Measurements from ENCODE around the gene ARMH1.
A peak's percentile ranks its signal among the peaks of the same experiment; 100 is the strongest.

ARMH1 gene

DNA sequence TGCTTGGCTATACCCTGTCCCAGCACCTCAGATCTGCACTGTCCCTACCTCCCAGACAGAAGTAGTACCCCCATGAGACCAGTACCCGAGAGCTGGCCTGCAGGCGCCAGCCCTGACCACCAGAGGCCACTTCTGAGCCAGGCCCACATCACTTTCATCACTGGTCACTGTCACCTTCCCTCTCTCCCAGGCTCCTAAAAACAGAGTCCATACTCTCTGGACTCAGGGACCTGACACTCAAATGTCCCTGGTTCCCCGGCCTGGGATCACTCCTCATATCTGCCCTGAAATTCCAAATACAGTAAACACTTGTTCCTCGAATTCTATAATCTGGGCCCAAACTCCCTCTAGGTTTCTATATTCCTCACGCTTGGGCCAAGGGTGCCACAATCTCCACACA lies 18.9 kb upstream of the ARMH1 start:
- no peaks in the 10 kb centered on the region for H3K79me2 ChIP-seq (ENCODE audit: insufficient read depth, low read length)
- H3K4me2 ChIP-seq (ENCODE audit: insufficient read depth, low read length) = no peak overlapping the region
- H3K9me3 ChIP-seq (ENCODE audit: insufficient read depth, low read length, severe bottlenecking) = no peaks in the 10 kb centered on the region
- H3K4me3 ChIP-seq (ENCODE audit: low read depth in 1 of 2, low read length in 2 of 2) = no peak overlapping the region
- no peak overlapping the region for H3K27ac ChIP-seq (ENCODE audit: low read length)
- H4K20me1 ChIP-seq (ENCODE audit: insufficient read depth, low read length) = peaks cover 10% of the 10 kb centered on the region; the same call in 1 of the 2 replicates
- peaks cover 7% of the 10 kb centered on the region for H3K36me3 ChIP-seq (ENCODE audit: insufficient read depth, low read length)
- no peaks in the 10 kb centered on the region for H3K27me3 ChIP-seq (ENCODE audit: insufficient read depth, low read length, poor library complexity)
- peak; percentile 42; the same call in 1 of the 3 replicates for ATAC-seq (ENCODE audit: insufficient read depth, low read depth)
- no peaks in the 10 kb centered on the region for H3K4me1 ChIP-seq (ENCODE audit: insufficient read depth, low read length)
- peak; percentile 17 for DNase-seq
- no peak overlapping the region for H2AFZ ChIP-seq (ENCODE audit: low read depth, low read length)
- TF ChIP-seq EZH2 (IDR thresholded peaks at IDR 0.05; ENCODE audit: borderline replicate concordance, low read depth, low read length, severe bottlenecking) = no peak
- TF ChIP-seq, protein P1, sequence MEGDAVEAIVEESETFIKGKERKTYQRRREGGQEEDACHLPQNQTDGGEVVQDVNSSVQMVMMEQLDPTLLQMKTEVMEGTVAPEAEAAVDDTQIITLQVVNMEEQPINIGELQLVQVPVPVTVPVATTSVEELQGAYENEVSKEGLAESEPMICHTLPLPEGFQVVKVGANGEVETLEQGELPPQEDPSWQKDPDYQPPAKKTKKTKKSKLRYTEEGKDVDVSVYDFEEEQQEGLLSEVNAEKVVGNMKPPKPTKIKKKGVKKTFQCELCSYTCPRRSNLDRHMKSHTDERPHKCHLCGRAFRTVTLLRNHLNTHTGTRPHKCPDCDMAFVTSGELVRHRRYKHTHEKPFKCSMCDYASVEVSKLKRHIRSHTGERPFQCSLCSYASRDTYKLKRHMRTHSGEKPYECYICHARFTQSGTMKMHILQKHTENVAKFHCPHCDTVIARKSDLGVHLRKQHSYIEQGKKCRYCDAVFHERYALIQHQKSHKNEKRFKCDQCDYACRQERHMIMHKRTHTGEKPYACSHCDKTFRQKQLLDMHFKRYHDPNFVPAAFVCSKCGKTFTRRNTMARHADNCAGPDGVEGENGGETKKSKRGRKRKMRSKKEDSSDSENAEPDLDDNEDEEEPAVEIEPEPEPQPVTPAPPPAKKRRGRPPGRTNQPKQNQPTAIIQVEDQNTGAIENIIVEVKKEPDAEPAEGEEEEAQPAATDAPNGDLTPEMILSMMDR (IDR thresholded peaks at IDR 0.05; ENCODE audit: borderline replicate concordance, extremely low read depth, low read length, poor library complexity, severe bottlenecking) = peak; percentile 65
- no peak overlapping the region for H3K9ac ChIP-seq (ENCODE audit: low read depth, low read length)

DNA sequence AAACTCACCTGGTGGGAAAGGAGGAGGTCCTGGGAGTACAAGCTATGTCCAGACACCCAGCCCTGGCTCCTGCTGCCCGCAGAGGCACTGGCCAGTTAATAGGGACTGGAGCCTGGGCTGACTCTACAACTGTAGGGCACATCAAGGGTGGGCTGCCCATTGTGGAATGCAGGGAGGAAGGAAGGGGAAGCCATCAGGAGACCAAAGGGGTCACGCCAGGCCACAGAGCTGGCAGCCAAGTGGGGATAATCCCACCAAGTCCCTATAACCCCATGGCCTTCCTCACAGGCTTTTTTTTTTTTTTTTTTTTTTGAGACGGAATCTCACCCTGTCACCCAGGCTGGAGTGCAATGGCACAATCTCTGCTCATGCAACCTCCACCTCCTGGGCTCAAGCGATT lies 14.9 kb upstream of the ARMH1 start:
- TF ChIP-seq, protein P1 (IDR thresholded peaks at IDR 0.05; ENCODE audit: borderline replicate concordance, extremely low read depth, low read length, poor library complexity, severe bottlenecking) = no peak
- no peak for TF ChIP-seq EZH2 (IDR thresholded peaks at IDR 0.05; ENCODE audit: borderline replicate concordance, low read depth, low read length, severe bottlenecking)
- no peak for ATAC-seq (ENCODE audit: insufficient read depth, low read depth)
- Histone ChIP-seq H3K4me2 (ENCODE audit: insufficient read depth, low read length) (no peak overlapping the region), H3K9me3 (ENCODE audit: insufficient read depth, low read length, severe bottlenecking) (no peaks in the 10 kb centered on the region), H3K36me3 (ENCODE audit: insufficient read depth, low read length) (no peaks in the 10 kb centered on the region), H3K27ac (ENCODE audit: low read length) (no peak overlapping the region), H4K20me1 (ENCODE audit: insufficient read depth, low read length) (no peaks in the 10 kb centered on the region), H3K4me1 (ENCODE audit: insufficient read depth, low read length) (no peaks in the 10 kb centered on the region), H3K9ac (ENCODE audit: low read depth, low read length) (no peak overlapping the region), H3K27me3 (ENCODE audit: insufficient read depth, low read length, poor library complexity) (no peaks in the 10 kb centered on the region), H3K4me3 (ENCODE audit: low read depth in 1 of 2, low read length in 2 of 2) (no peak overlapping the region), H3K79me2 (ENCODE audit: insufficient read depth, low read length) (no peaks in the 10 kb centered on the region), H2AFZ (ENCODE audit: low read depth, low read length) (no peak overlapping the region)
- DNase-seq = no peak

DNA sequence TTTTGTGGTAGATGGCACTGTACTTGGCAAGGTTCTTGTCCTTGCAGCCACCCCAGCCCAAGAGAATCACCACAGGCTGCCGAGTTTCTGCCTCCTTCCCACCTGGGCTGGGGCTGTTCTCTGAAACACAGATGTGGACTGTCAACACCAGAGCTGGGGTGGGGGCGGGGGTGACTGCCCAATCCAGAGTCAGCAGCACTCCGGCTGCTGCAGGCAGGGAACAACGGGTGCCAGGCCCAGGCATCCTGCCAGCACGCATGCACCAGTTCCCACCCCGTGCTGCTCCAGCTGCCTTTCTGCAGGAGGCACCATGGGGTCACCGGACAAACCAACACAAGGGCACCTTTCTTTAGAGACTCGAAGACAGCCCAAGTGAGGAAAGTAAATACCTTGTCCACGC lies 14.3 kb upstream of the ARMH1 start:
- ATAC-seq (ENCODE audit: insufficient read depth, low read depth) = no peak
- no peak overlapping the region for H3K9ac ChIP-seq (ENCODE audit: low read depth, low read length)
- TF ChIP-seq, protein P1 (IDR thresholded peaks at IDR 0.05; ENCODE audit: borderline replicate concordance, extremely low read depth, low read length, poor library complexity, severe bottlenecking) = no peak
- no peak for TF ChIP-seq EZH2 (IDR thresholded peaks at IDR 0.05; ENCODE audit: borderline replicate concordance, low read depth, low read length, severe bottlenecking)

More for the DNA sequence above, 14.3 kb upstream of the ARMH1 start:
- Histone ChIP-seq H3K27me3 (ENCODE audit: insufficient read depth, low read length, poor library complexity) (no peaks in the 10 kb centered on the region), H3K4me2 (ENCODE audit: insufficient read depth, low read length) (no peak overlapping the region), H3K36me3 (ENCODE audit: insufficient read depth, low read length) (no peaks in the 10 kb centered on the region), H3K4me1 (ENCODE audit: insufficient read depth, low read length) (no peaks in the 10 kb centered on the region), H3K4me3 (ENCODE audit: low read depth in 1 of 2, low read length in 2 of 2) (no peak overlapping the region), H3K9me3 (ENCODE audit: insufficient read depth, low read length, severe bottlenecking) (no peaks in the 10 kb centered on the region), H4K20me1 (ENCODE audit: insufficient read depth, low read length) (no peaks in the 10 kb centered on the region), H2AFZ (ENCODE audit: low read depth, low read length) (no peak overlapping the region), H3K27ac (ENCODE audit: low read length) (no peak overlapping the region), H3K79me2 (ENCODE audit: insufficient read depth, low read length) (no peaks in the 10 kb centered on the region)
- DNase-seq = no peak

All from DND-41 (cell line).